Retinal pigment epithelial cell (primary cell): Measurements from ENCODE around the gene MRPS33.
"Not testable (repeated sequence)": the region's sequence is repeated elsewhere in the genome, so short reads cannot be mapped to it uniquely, and the experiment has no call there.

Experiments
- DNase-seq: peaks from one replicate; pipeline ENCODE4 v3.0.0-alpha.2; 2010; ENCODE audit warnings: low read depth
- H3K4me3 ChIP-seq: 2 replicates; pipeline ENCODE4 v1.5.1; 2011; ENCODE audit warnings: mild to moderate bottlenecking, low read length, control low read depth, moderate library complexity
- CTCF ChIP-seq: conservative IDR thresholded peaks from 2 replicates; pipeline ENCODE4 v1.5.1; 2011; ENCODE audit warnings: low read depth, low read length, control low read depth, inconsistent platforms

Gene MRPS33

GRCh38 chr7:140972876-140973829 is 41.6 kb downstream of the MRPS33 start:
- H3K4me3 ChIP-seq, result no peak overlapping the region
- DNase-seq, result no peak
- no peak for TF ChIP-seq CTCF

- DNase-seq, result no peak
- no peak for TF ChIP-seq CTCF
- H3K4me3 ChIP-seq, result no peak overlapping the region
Measured at GRCh38 chr7:140972344-140972743, 42.4 kb downstream of the MRPS33 start.

- no peak for TF ChIP-seq CTCF
- H3K4me3 ChIP-seq, result no peak overlapping the region
- no peak for DNase-seq
Measured at GRCh38 chr7:140967438-140967837, 47.3 kb downstream of the MRPS33 start.

- no peak overlapping the region for H3K4me3 ChIP-seq
- TF ChIP-seq CTCF, result no peak
- DNase-seq, result no peak
Measured at GRCh38 chr7:140966561-140967233, 48.1 kb downstream of the MRPS33 start.

GRCh38 chr7:140961117-140961516 is 53.6 kb downstream of the MRPS33 start:
- no peak for TF ChIP-seq CTCF
- no peak overlapping the region for H3K4me3 ChIP-seq
- DNase-seq, result no peak

- H3K4me3 ChIP-seq, DNase-seq: not testable (repeated sequence)
Measured at GRCh38 chr7:140956997-140957396, 57.8 kb downstream of the MRPS33 start.
